ENCODE measurements around the gene ATF6.

DNA sequence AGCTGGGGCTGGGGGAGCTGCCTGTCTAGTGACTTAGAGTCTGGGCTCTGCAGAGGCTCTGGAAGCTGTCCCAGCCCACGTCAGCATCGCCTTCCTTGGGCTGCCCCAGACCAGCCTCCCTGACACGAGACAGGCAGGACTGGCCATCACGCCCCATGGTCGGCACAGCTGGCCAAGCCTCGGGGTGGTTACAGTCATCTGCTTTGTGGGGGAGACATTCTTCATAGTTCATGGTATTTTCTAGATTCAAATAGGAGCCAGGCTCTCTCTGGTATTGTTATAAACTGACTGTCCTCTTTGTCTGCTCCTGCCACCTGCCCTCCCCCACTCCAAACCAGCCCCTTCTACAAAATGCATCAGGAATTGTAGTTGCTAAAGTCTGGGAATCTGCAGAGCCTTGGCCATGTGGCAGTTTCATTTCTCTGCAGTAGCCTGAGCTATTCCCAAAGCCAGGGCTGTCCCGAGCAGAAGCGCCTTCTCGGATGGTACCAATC, 228.1 kb downstream of the ATF6 start:
- TF ChIP-seq POLR2A (IDR thresholded peaks at IDR 0.05) (no peak), POLR2AphosphoS5 (IDR thresholded peaks at IDR 0.05) (no peak)
- TF ChIP-seq, protein P1, sequence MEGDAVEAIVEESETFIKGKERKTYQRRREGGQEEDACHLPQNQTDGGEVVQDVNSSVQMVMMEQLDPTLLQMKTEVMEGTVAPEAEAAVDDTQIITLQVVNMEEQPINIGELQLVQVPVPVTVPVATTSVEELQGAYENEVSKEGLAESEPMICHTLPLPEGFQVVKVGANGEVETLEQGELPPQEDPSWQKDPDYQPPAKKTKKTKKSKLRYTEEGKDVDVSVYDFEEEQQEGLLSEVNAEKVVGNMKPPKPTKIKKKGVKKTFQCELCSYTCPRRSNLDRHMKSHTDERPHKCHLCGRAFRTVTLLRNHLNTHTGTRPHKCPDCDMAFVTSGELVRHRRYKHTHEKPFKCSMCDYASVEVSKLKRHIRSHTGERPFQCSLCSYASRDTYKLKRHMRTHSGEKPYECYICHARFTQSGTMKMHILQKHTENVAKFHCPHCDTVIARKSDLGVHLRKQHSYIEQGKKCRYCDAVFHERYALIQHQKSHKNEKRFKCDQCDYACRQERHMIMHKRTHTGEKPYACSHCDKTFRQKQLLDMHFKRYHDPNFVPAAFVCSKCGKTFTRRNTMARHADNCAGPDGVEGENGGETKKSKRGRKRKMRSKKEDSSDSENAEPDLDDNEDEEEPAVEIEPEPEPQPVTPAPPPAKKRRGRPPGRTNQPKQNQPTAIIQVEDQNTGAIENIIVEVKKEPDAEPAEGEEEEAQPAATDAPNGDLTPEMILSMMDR (IDR thresholded peaks at IDR 0.05) = no peak

All from breast epithelium (tissue), 3 donors.